ENCODE results near the gene RPS6KB1.
A peak's percentile ranks its signal among the peaks of the same experiment; 100 is the strongest.
"Not testable (repeated sequence)": the region's sequence is repeated elsewhere in the genome, so short reads cannot be mapped to it uniquely, and the experiment has no call there.

The RPS6KB1 gene

GRCh38 chr17:59892924-59893675 is at the start of gene RPS6KB1, which contains the start of gene TUBD1:
RPS6KB1 (plus strand) TSS chr17:59893121; CDS start chr17:59893185, 64 bp downstream.
TUBD1 (minus strand) TSS chr17:59892943; CDS start chr17:59891002, 1,941 bp downstream.
- DNase-seq, result peak; percentile 70 to 98 (median 91)

- DNase-seq, result no peak
These were observed 47.9 kb upstream of the RPS6KB1 start for GRCh38 chr17:59844884-59845594.

GRCh38 chr17:59845595-59846393 is 47.1 kb upstream of the RPS6KB1 start:
- DNase-seq, result peak in 4 of 51 donors; percentile 2 to 31 (median 13)

GRCh38 chr17:59846394-59847165 is 46.3 kb upstream of the RPS6KB1 start:
- DNase-seq, result peak in 1 of 51 donors; percentile 11

GRCh38 chr17:59848385-59848668 is 44.6 kb upstream of the RPS6KB1 start:
- no peak for DNase-seq

- peak in 1 of 51 donors; percentile 16 for DNase-seq
These were observed 44.1 kb upstream of the RPS6KB1 start for GRCh38 chr17:59848778-59849177.

- not testable (repeated sequence) for DNase-seq
These were observed 42.6 kb upstream of the RPS6KB1 start for GRCh38 chr17:59850311-59850710.

- DNase-seq, result no peak
These were observed 41.2 kb upstream of the RPS6KB1 start for GRCh38 chr17:59851439-59852375.

GRCh38 chr17:59852847-59853167 is 40.1 kb upstream of the RPS6KB1 start:
- not testable (repeated sequence) for DNase-seq

GRCh38 chr17:59853168-59853918 is 39.6 kb upstream of the RPS6KB1 start:
- DNase-seq, result no peak

- DNase-seq, result not testable (repeated sequence)
These were observed 38.8 kb upstream of the RPS6KB1 start for GRCh38 chr17:59853919-59854729.

GRCh38 chr17:59856859-59857794 is 35.8 kb upstream of the RPS6KB1 start:
- no peak for DNase-seq

- no peak for DNase-seq
These were observed 34.6 kb upstream of the RPS6KB1 start for GRCh38 chr17:59858167-59858816.

- no peak for DNase-seq
These were observed 34.0 kb upstream of the RPS6KB1 start for GRCh38 chr17:59858932-59859331.

- DNase-seq, result peak in 1 of 51 donors; percentile 7
These were observed 33.4 kb upstream of the RPS6KB1 start for GRCh38 chr17:59859444-59860025.

- no peak for DNase-seq
These were observed 29.3 kb upstream of the RPS6KB1 start for GRCh38 chr17:59863616-59864015.

GRCh38 chr17:59869941-59870218 is 23.0 kb upstream of the RPS6KB1 start:
- DNase-seq, result no peak
